HG02642 (cell line): Measurements from ENCODE around the gene CNGA4.
"Not testable (repeated sequence)": the region's sequence is repeated elsewhere in the genome, so short reads cannot be mapped to it uniquely, and the experiment has no call there.

Experiments
- ATAC-seq: cut with Tn5 transposase; IDR thresholded peaks from one replicate; pipeline ENCODE4 v1.9.1; 2021; ENCODE audit warnings: mild to moderate bottlenecking; ENCODE audit not compliant: unreplicated experiment, poor library complexity

The CNGA4 gene

DNA sequence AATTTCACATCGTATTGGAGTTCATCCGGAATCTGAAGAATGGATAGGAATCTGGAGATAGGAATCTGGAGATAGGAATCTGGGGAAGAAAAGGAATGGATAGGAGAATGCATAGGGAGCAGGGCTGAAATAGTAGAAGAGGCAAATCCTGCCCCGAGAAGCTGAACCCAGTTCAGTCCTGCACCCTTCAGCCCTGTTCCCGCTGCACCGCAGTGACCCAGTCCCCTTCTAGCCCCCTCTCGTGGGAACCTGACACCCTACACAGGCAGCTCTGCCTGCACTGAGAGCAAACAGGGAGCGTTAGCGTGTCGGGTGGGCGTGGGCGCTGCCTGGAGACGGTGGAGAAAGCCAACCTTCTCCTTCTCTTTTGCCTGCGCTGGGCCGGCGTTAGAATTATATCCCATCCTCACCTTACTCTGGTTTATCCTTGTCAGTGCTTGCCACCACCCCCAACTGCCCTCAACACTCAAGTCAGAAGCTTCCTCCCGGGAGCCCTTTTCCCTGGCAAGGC is 19.7 kb downstream of the CNGA4 start:
- ATAC-seq = no peak

DNA sequence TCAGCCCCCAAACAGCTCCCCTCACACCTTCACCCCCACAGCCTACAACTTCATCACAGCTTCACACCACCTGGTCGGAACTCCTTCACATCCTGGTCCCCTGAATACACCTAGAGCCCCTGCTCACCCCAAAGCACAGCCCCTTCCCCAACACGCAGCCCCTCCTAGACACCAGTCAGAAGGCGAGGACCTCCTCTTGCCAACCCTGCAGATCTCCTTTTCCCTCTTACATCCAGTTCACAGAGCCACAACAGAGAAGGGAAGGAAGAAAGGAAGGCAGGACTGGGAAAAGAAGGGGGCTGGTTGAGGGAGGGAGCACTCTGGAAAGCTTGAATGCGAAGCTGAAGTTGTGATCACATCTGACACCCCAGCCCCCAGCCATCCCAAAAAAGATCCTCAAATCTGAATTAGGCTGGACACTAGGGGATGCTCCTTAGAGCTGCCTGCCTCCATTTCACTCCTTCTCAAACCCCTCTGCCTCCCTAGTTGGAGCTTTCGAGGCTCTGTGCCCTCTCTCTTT is 21.4 kb downstream of the CNGA4 start:
- no peak for ATAC-seq

DNA sequence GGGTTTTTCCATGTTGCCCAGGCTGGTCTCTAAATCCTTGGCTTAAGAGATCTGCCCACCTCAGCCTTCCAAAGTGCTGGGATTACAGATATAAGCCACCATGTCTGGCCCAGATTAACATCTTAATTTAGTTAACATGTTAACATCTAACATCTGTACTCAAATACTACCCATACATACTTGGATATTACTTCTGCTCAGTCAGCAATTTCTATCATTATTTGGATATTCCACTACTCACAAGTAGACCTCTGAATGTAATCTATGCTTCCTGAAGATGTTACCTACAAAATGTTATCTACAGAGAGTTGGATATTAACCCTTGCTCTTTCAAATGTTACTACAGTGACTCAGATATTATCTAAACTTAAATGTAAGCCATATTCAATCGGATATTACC is 24.8 kb downstream of the CNGA4 start:
- no peak for ATAC-seq

DNA sequence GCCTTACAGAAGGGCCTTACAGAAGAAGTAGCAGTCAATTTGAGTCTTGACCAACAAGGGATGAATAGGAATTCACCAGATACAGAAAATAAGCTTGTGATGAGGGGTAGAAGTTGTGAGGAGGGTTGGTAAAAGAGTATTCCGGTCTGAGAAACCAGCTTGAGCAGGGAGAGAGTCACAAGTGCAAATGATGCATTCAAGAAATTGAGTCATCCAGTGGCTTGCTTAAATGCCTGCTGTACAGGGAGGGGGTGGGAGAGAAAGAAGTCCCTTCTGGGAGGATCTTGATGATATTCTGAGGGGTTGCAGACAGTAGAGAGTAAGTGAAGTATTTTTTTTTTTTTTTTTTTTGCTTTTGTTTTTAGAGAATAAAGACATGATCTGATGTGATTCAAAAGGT is 29.9 kb downstream of the CNGA4 start:
- ATAC-seq = no peak

DNA sequence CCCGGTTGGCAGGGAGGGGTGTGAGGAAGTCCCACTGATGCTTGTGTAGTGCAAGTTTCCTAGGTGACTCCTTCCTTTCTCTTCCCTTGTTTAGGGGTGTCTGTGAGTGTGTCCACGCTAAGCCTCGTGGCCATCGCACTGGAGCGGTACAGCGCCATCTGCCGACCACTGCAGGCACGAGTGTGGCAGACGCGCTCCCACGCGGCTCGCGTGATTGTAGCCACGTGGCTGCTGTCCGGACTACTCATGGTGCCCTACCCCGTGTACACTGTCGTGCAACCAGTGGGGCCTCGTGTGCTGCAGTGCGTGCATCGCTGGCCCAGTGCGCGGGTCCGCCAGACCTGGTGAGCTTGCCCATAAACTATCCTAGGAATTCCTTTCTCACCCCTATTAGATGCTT is 31.1 kb downstream of the CNGA4 start:
- ATAC-seq = no peak

DNA sequence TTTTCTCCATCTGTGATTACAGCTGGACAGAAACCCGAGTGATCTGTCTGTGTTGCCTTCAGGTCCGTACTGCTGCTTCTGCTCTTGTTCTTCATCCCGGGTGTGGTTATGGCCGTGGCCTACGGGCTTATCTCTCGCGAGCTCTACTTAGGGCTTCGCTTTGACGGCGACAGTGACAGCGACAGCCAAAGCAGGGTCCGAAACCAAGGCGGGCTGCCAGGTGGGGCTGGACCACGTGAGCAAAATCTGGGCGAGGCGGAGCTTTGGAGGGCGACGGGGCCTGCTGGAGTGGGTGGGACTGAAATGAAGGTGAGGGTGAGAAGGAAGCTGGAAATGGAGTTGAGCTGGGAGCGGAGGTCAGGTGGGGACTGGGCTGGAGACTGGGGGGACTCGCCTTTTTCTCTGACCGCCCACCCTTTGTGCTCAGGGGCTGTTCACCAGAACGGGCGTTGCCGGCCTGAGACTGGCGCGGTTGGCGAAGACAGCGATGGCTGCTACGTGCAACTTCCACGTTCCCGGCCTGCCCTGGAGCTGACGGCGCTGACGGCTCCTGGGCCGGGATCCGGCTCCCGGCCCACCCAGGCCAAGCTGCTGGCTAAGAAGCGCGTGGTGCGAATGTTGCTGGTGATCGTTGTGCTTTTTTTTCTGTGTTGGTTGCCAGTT is 31.8 kb downstream of the CNGA4 start:
- no peak for ATAC-seq

DNA sequence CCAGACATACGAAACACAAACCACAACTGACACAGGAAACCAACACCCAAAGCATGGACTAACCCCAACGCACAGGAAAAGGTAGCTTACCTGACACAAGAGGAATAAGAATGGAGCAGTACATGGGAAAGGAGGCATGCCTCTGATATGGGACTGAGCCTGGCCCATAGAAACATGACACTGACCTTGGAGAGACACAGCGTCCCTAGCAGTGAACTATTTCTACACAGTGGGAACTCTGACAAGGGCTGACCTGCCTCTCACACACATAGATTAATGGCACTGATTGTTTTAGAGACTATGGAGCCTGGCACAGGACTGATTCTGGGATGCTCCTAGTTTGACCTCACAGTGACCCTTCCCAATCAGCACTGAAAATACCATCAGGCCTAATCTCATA is 32.7 kb downstream of the CNGA4 start:
- no peak for ATAC-seq

DNA sequence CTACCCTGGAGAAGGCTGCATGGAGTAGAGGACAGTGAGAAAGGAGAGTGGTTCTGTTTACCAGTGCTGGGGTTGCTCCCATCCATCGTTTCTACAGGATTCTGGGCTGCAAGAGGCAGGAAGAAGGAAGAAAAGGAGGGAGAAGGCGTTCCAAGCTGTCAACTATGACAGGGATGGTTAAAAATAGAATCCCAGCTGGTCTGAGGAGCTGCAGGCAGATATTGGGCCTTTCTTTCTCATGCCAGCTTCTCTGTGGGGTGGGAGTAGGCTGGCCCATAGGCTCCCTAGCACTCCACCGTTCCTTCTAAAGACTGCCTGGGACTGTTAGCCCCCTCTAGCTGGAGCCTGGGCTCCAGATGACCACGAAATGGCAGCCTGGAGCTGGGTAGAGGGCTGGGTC is 34.3 kb downstream of the CNGA4 start:
- ATAC-seq = no peak

DNA sequence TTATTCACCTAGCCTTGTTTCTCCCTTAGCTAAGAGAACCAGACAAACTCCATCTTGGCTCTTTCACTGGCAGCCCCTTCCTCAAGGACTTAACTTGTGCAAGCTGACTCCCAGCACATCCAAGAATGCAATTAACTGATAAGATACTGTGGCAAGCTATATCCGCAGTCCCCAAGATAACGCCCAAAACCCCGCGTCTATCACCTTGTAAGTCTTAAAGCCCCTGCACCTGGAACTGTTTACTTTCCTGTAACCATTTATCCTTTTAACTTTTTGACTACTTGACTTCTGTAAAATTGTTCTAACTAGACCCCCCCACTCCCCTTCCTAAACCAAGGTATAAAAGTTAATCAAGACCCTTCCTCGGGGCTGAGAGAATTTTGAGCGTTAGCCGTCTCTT is 41.9 kb downstream of the CNGA4 start:
- ATAC-seq = not testable (repeated sequence)

DNA sequence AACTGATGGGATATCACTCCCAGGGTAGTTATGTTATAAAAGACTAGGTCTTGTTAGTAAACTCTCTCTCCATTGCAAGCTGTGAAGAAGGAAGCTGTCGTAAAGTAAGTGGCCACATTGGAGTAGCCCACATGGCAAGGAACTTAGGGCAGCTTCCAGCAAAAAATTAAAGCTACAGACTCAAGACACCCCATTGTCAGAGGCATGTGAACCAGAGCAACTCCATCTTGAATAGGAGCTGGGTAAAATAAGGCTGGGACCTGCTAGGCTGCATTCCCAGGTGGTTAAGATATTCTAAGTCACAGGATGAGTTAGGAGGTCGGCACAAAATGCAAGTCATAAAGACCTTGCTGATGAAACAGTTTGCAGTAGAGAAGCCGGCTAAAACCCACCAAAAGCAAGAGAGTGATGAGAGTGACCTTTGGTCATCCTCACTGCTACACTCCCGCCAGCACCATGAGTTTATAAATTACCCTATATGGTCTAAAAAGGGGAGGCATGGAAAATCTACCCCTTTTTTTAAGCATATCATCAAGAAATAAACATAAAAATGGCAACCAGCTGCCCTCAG is 44.6 kb downstream of the CNGA4 start:
- ATAC-seq = no peak

DNA sequence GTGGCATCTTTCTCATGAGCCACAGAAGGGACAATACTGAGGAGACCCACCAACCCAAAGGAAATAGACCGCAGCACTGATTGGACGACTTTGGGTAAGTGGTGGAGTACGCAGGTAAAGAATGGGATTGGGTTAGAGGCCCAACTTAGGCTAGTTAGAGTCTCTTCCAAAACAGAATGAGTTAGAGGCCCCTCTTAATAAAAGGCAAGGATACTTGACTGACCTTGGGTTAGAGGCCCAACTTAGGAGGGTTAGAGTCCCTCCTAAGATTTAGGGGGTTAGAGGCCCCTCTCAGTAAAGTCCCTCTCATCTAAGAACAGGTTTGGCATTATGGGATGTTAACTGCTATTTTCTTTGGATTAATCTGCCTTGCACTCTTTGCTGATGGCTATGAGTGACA is 45.4 kb downstream of the CNGA4 start:
- ATAC-seq = no peak

DNA sequence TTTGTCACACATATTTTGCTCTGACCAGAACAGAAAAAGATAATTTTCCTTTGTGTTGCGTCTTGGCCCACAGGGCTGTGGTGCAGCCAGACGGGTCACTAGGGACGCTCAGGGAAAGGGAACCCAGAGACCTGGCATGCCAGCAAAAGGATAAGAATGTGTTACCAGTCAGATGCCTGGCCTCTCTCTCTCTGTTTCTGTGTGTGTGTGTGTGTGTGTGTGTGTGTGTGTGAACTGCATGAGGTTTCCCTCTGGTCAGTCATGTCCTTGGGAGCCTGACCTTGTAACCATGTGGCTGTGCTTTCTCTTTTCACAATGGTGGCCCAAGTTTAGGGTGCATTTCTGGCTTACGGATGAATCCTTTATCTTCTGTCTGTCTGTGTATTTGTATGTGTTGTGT is 46.1 kb downstream of the CNGA4 start:
- ATAC-seq = no peak
